ENCODE results near the gene EPGN. TPM values are rescaled to one million over a fixed set of nuclear protein-coding genes. Genes with fewer than 3 reads are reported as not detected.

EPGN gene
- total and polyA plus RNA-seq, 2 of the 8 experiments (the other 6 are each of a cell fraction or from before 2014, with no cell fraction given), result not detected

DNA sequence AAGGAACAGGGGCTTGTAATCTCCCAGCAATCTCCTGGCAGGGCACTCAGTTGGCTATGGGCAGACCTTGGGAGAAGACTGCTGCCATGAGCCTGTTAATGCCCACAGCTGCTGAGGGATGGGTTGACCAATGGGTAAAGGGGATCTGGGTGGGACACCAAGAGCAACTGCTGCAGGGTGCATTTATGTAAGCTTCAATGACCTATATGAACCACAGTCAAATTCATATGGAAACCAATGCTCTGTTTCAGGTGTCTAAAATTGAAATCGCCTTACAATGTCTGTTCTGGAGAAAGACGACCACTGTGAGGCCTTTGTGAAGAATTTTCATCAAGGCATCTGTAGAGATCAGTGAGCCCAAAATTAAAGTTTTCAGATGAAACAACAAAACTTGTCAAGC, 6.1 kb downstream of the EPGN start (continued):
- TF ChIP-seq SP4 (IDR thresholded peaks at IDR 0.05; ENCODE audit: low read length) (no peak), NANOG (IDR thresholded peaks at IDR 0.05; ENCODE audit: insufficient read depth, low read depth, low read length, poor library complexity, severe bottlenecking) (no peak), CTBP2 (IDR thresholded peaks at IDR 0.05; ENCODE audit: borderline replicate concordance, insufficient read depth, insufficient read length, low read length) (no peak)

Data from H1 (cell line).